ENCODE measurements around the gene WFDC1.

DNA sequence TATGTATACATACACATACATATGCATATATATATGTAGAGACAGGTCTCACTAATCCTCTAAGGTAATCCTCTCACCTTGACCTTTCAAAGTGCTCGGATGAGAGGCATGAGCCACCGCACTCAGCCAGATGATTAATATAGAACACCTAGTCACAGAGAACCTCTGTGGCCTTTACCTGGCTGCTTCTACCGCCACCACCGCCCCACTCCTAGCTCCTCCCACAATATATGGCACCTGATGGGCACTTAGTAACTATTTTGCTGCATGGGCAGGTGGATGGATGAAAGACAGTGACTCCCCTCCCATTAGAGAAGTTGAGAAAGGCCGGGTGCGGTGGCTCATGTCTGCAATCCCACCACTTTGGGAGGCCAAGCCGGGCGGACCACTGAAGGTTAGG is 57.0 kb downstream of the WFDC1 start:
- TF ChIP-seq, protein P1, sequence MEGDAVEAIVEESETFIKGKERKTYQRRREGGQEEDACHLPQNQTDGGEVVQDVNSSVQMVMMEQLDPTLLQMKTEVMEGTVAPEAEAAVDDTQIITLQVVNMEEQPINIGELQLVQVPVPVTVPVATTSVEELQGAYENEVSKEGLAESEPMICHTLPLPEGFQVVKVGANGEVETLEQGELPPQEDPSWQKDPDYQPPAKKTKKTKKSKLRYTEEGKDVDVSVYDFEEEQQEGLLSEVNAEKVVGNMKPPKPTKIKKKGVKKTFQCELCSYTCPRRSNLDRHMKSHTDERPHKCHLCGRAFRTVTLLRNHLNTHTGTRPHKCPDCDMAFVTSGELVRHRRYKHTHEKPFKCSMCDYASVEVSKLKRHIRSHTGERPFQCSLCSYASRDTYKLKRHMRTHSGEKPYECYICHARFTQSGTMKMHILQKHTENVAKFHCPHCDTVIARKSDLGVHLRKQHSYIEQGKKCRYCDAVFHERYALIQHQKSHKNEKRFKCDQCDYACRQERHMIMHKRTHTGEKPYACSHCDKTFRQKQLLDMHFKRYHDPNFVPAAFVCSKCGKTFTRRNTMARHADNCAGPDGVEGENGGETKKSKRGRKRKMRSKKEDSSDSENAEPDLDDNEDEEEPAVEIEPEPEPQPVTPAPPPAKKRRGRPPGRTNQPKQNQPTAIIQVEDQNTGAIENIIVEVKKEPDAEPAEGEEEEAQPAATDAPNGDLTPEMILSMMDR (IDR thresholded peaks at IDR 0.05; ENCODE audit: borderline replicate concordance, extremely low read depth, low read length, poor library complexity, severe bottlenecking) = no peak
- TF ChIP-seq EZH2 (IDR thresholded peaks at IDR 0.05; ENCODE audit: borderline replicate concordance, low read depth, low read length, severe bottlenecking) = no peak

Data from DND-41 (cell line).